AG04449 (cell line): ENCODE results near the gene SRPK1.

Source experiments
- CTCF ChIA-PET: fragments of 350-600 bp; formaldehyde crosslinking; extraction: SDS; loops from one replicate; lab custom pipeline; 2021; ENCODE audit warnings: antibody characterized with exemption; lab: Yijun Ruan, JAX
- POLR2A ChIA-PET: fragments of 400-600, 350-600 bp; formaldehyde crosslinking; extraction: SDS; loops from one replicate; lab custom pipeline; 2020; ENCODE audit warnings: antibody characterized with exemption, inconsistent platforms; lab: Yijun Ruan, JAX
- DNase-seq: peaks from one replicate; pipeline ENCODE4 v3.0.0-alpha.2; 2010; ENCODE audit warnings: low read depth, low spot score
- H3K4me3 ChIP-seq: 2 replicates; pipeline ENCODE4 v1.5.1; 2011; ENCODE audit warnings: low read depth, mild to moderate bottlenecking, control low read depth, low read length
- CTCF ChIP-seq: IDR thresholded peaks from one replicate; pipeline ENCODE4 v1.5.1; 2011; ENCODE audit warnings: mild to moderate bottlenecking, moderate library complexity, low read length, control low read depth, inconsistent platforms; ENCODE audit not compliant: insufficient read depth; ENCODE audit errors: missing control alignments

Gene SRPK1

GRCh38 chr6:35898003-35898402, 22.9 kb downstream of the SRPK1 start:
- H3K4me3 ChIP-seq: no peak overlapping the region
- ChIA-PET POLR2A (no interaction called here), CTCF (no interaction called here)
- no peak for DNase-seq
- no peak for TF ChIP-seq CTCF

GRCh38 chr6:35897486-35897885, 23.4 kb downstream of the SRPK1 start:
- CTCF ChIA-PET: no interaction called here
- no peak for TF ChIP-seq CTCF
- H3K4me3 ChIP-seq: no peak overlapping the region
- POLR2A ChIA-PET: no interaction called here
- DNase-seq: no peak

- CTCF ChIA-PET: no interaction called here
- POLR2A ChIA-PET: no interaction called here
- TF ChIP-seq CTCF: no peak
- H3K4me3 ChIP-seq: no peak overlapping the region
- no peak for DNase-seq
These were observed 23.9 kb downstream of the SRPK1 start for GRCh38 chr6:35897036-35897435.

GRCh38 chr6:35896228-35896627, 24.7 kb downstream of the SRPK1 start:
- H3K4me3 ChIP-seq: no peak overlapping the region

GRCh38 chr6:35895560-35895959, 25.3 kb downstream of the SRPK1 start:
- POLR2A ChIA-PET: no interaction called here
- DNase-seq: no peak
- no peak for TF ChIP-seq CTCF
- CTCF ChIA-PET: no interaction called here
- no peak overlapping the region for H3K4me3 ChIP-seq

More at GRCh38 chr6:35896228-35896627, 24.7 kb downstream of the SRPK1 start:
- no peak for DNase-seq
- ChIA-PET CTCF (no interaction called here), POLR2A (no interaction called here)
- no peak for TF ChIP-seq CTCF

GRCh38 chr6:35894776-35895175, 26.1 kb downstream of the SRPK1 start:
- H3K4me3 ChIP-seq: no peak overlapping the region
- DNase-seq: no peak
- TF ChIP-seq CTCF: no peak
- POLR2A ChIA-PET: no interaction called here
- CTCF ChIA-PET: no interaction called here
